H1 (cell line): ENCODE measurements around the gene KIF1B. TPM values are rescaled to one million over a fixed set of nuclear protein-coding genes. Genes with fewer than 3 reads are reported as not detected.

Experiments
- CHD1 ChIP-seq: IDR thresholded peaks from 2 replicates; pipeline ENCODE4 v1.6.1; 2012; ENCODE audit warnings: low read depth, low read length, improper control_type of control experiment
- TAF1 ChIP-seq: IDR thresholded peaks from 2 replicates; pipeline ENCODE4 v1.6.1; 2011; ENCODE audit warnings: mild to moderate bottlenecking, low read depth, low read length
- polyA plus RNA-seq, 7 experiments: library from polyadenylated mRNA; depleted of rRNA in 3 of 7; stranded (reverse) in 5 of 7; unstranded in 2 of 7; fragments of >200 nt in 5 of 7; fragments of 200-250 nt in 2 of 7; gene quantifications; 1 replicate in 5 of 7; 2 replicates in 1 of 7; 4 replicates in 1 of 7; pipeline versions ENCODE4 v1.2.1 to v1.2.3, GENCODE V29; 2011 to 2013; ENCODE audit warnings: missing spikeins in 2 of 7, mixed read lengths in 2 of 7
- total RNA-seq: library from RNA; stranded (reverse); fragmentation: NEBNext Ultra II Directional; extraction: Animal tissue kit (Norgen Biotek cat#: 25700); gene quantifications from 2 replicates; pipeline ENCODE4 v1.2.1, GENCODE V29; 2021
- TF ChIP-seq, protein P1 (sequence below): fragments of 300-600 bp; sonication (generic); IDR thresholded peaks from 2 replicates; pipeline ENCODE4 v1.7.1; 2012; ENCODE audit warnings: low read length, moderate library complexity, mild to moderate bottlenecking, inconsistent platforms; ENCODE audit not compliant: insufficient replicate concordance

KIF1B gene
- total and polyA plus RNA-seq, 2 of the 8 experiments (the other 6 are each of a cell fraction or from before 2014, with no cell fraction given): 39.1 to 74.2 TPM

DNA sequence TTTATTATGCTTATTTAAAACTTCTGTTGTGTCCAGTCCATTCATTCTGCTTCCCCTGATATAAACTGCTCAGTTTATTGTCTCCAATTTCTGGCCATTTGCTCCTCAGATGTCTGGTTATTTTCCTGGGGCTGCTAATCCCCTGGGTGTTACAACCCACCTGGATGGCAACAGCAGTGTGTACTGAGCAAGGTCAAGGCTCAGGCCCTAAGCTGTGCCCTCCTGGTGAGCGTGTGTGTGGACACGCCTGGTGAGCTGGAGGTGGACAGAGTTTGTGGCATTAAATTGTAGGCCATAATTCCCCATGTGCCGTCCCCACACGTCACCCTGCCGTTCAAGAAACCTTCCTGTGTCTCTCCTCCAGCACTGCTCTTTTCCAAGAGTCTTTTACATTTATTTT lies 18.1 kb upstream of the KIF1B start (continued):
- no peak for TF ChIP-seq CHD1
- TF ChIP-seq, protein P1, sequence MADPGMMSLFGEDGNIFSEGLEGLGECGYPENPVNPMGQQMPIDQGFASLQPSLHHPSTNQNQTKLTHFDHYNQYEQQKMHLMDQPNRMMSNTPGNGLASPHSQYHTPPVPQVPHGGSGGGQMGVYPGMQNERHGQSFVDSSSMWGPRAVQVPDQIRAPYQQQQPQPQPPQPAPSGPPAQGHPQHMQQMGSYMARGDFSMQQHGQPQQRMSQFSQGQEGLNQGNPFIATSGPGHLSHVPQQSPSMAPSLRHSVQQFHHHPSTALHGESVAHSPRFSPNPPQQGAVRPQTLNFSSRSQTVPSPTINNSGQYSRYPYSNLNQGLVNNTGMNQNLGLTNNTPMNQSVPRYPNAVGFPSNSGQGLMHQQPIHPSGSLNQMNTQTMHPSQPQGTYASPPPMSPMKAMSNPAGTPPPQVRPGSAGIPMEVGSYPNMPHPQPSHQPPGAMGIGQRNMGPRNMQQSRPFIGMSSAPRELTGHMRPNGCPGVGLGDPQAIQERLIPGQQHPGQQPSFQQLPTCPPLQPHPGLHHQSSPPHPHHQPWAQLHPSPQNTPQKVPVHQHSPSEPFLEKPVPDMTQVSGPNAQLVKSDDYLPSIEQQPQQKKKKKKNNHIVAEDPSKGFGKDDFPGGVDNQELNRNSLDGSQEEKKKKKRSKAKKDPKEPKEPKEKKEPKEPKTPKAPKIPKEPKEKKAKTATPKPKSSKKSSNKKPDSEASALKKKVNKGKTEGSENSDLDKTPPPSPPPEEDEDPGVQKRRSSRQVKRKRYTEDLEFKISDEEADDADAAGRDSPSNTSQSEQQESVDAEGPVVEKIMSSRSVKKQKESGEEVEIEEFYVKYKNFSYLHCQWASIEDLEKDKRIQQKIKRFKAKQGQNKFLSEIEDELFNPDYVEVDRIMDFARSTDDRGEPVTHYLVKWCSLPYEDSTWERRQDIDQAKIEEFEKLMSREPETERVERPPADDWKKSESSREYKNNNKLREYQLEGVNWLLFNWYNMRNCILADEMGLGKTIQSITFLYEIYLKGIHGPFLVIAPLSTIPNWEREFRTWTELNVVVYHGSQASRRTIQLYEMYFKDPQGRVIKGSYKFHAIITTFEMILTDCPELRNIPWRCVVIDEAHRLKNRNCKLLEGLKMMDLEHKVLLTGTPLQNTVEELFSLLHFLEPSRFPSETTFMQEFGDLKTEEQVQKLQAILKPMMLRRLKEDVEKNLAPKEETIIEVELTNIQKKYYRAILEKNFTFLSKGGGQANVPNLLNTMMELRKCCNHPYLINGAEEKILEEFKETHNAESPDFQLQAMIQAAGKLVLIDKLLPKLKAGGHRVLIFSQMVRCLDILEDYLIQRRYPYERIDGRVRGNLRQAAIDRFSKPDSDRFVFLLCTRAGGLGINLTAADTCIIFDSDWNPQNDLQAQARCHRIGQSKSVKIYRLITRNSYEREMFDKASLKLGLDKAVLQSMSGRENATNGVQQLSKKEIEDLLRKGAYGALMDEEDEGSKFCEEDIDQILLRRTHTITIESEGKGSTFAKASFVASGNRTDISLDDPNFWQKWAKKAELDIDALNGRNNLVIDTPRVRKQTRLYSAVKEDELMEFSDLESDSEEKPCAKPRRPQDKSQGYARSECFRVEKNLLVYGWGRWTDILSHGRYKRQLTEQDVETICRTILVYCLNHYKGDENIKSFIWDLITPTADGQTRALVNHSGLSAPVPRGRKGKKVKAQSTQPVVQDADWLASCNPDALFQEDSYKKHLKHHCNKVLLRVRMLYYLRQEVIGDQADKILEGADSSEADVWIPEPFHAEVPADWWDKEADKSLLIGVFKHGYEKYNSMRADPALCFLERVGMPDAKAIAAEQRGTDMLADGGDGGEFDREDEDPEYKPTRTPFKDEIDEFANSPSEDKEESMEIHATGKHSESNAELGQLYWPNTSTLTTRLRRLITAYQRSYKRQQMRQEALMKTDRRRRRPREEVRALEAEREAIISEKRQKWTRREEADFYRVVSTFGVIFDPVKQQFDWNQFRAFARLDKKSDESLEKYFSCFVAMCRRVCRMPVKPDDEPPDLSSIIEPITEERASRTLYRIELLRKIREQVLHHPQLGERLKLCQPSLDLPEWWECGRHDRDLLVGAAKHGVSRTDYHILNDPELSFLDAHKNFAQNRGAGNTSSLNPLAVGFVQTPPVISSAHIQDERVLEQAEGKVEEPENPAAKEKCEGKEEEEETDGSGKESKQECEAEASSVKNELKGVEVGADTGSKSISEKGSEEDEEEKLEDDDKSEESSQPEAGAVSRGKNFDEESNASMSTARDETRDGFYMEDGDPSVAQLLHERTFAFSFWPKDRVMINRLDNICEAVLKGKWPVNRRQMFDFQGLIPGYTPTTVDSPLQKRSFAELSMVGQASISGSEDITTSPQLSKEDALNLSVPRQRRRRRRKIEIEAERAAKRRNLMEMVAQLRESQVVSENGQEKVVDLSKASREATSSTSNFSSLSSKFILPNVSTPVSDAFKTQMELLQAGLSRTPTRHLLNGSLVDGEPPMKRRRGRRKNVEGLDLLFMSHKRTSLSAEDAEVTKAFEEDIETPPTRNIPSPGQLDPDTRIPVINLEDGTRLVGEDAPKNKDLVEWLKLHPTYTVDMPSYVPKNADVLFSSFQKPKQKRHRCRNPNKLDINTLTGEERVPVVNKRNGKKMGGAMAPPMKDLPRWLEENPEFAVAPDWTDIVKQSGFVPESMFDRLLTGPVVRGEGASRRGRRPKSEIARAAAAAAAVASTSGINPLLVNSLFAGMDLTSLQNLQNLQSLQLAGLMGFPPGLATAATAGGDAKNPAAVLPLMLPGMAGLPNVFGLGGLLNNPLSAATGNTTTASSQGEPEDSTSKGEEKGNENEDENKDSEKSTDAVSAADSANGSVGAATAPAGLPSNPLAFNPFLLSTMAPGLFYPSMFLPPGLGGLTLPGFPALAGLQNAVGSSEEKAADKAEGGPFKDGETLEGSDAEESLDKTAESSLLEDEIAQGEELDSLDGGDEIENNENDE: no peak
- TF ChIP-seq TAF1: no peak
